Measurements from ENCODE around the gene YAE1.
A peak's percentile ranks its signal among the peaks of the same experiment; 100 is the strongest.

The YAE1 gene

DNA sequence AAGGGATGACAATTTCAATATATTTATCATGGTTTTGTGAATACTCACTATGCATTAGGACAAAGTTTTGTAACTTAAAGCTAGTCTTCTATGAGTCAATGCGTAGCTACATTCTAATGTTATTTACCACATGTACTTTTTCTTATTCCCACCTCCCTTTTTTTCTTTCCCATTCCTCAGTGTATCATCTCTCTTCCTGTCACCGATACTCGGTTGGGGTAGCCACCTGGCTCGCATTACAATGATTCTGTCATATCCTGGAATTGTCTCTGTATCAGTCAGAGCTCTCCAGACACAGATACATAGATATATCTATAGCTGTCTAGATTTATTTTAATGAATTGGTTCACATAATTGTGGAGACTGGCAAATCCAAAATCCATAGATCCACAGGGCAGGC, 47.4 kb downstream of the YAE1 start:
- H3K23ac ChIP-seq (ENCODE audit: low read length) = no peak overlapping the region
- H3K27me3 ChIP-seq (ENCODE audit: insufficient read depth, low read length) = peaks cover 2% of the 10 kb centered on the region
- H3K27ac ChIP-seq (ENCODE audit: low read depth, low read length) = no peak overlapping the region
- DNase-seq = no peak
- no CpG with 5 or more reads among the region's 4 CpGs for WGBS (ENCODE audit: extremely low coverage, insufficient coverage, insufficient read length)
- no peak overlapping the region for H3K4me3 ChIP-seq (ENCODE audit: low read depth, low read length)
- H4K12ac ChIP-seq (ENCODE audit: low read depth, low read length) = no peak overlapping the region
- no peak overlapping the region for H3K4me2 ChIP-seq (ENCODE audit: low read length)
- H2BK5ac ChIP-seq (ENCODE audit: low read depth, low read length, poor library complexity) = no peak overlapping the region
- no peak overlapping the region for H3K4ac ChIP-seq (ENCODE audit: low read depth, low read length)
- H4K8ac ChIP-seq (ENCODE audit: low read depth, low read length) = no peak overlapping the region
- no peak overlapping the region for H2BK12ac ChIP-seq (ENCODE audit: low read length)
- no peak overlapping the region for H2AK5ac ChIP-seq (ENCODE audit: low read length)
- H3K79me1 ChIP-seq (ENCODE audit: low read length) = no peaks in the 10 kb centered on the region
- no peaks in the 10 kb centered on the region for H3K9me3 ChIP-seq (ENCODE audit: insufficient read depth, low read depth, low read length)
- no peak overlapping the region for H4K91ac ChIP-seq (ENCODE audit: low read depth, low read length)
- H3K36me3 ChIP-seq (ENCODE audit: control insufficient read depth in 1 of 2, insufficient read depth in 2 of 2, low read length in 2 of 2) = no peaks in the 10 kb centered on the region
- no peak overlapping the region for H2AFZ ChIP-seq (ENCODE audit: insufficient read depth, low read length, poor library complexity)
- no peaks in the 10 kb centered on the region for H3K79me2 ChIP-seq (ENCODE audit: control insufficient read depth, insufficient read depth, low read length, poor library complexity)
- H3K4me1 ChIP-seq (ENCODE audit: control insufficient read depth in 1 of 2, insufficient read depth in 2 of 2, low read length in 2 of 2) = peaks cover 5 to 6% of the 10 kb centered on the region in 2 experiments
- no peak overlapping the region for H3K14ac ChIP-seq (ENCODE audit: low read length)
- no peak overlapping the region for H2BK120ac ChIP-seq (ENCODE audit: insufficient read depth, low read length, poor library complexity)
- H3K9ac ChIP-seq (ENCODE audit: low read length) = no peak overlapping the region
- no peak overlapping the region for H3K18ac ChIP-seq (ENCODE audit: low read length)

DNA sequence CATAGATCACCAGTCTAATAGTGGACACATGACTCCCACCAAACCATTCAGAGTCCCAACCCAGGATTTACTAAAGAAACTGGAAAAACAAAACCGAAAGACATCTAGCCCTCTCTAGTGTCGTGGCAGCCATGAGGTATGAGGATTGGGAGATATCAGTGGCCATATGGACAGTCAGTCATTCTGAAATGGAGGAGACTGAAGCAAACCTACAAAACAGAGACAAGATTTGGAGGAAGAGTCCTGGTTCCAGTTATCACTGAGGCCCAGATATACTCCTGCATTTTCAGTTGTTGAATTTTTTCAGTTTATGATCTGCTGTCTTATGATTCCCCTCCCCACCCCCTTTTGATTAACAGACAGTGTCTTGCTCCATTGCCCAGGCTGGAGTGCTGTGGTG, 48.1 kb downstream of the YAE1 start:
- H3K14ac ChIP-seq (ENCODE audit: low read length) = no peak overlapping the region
- no peaks in the 10 kb centered on the region for H3K79me1 ChIP-seq (ENCODE audit: low read length)
- H3K36me3 ChIP-seq (ENCODE audit: control insufficient read depth in 1 of 2, insufficient read depth in 2 of 2, low read length in 2 of 2) = no peaks in the 10 kb centered on the region
- no peak overlapping the region for H3K27ac ChIP-seq (ENCODE audit: low read depth, low read length)
- no peaks in the 10 kb centered on the region for H3K9me3 ChIP-seq (ENCODE audit: insufficient read depth, low read depth, low read length)
- peaks cover 2% of the 10 kb centered on the region for H3K27me3 ChIP-seq (ENCODE audit: insufficient read depth, low read length)
- no peak overlapping the region for H2BK5ac ChIP-seq (ENCODE audit: low read depth, low read length, poor library complexity)
- no CpG with 5 or more reads among the region's 2 CpGs for WGBS (ENCODE audit: extremely low coverage, insufficient coverage, insufficient read length)
- H2BK120ac ChIP-seq (ENCODE audit: insufficient read depth, low read length, poor library complexity) = no peak overlapping the region
- no peak overlapping the region for H4K12ac ChIP-seq (ENCODE audit: low read depth, low read length)
- no peaks in the 10 kb centered on the region for H3K79me2 ChIP-seq (ENCODE audit: control insufficient read depth, insufficient read depth, low read length, poor library complexity)
- no peak overlapping the region for H3K18ac ChIP-seq (ENCODE audit: low read length)
- H3K23ac ChIP-seq (ENCODE audit: low read length) = no peak overlapping the region
- no peak overlapping the region for H3K4me2 ChIP-seq (ENCODE audit: low read length)
- H3K4me3 ChIP-seq (ENCODE audit: low read depth, low read length) = no peak overlapping the region
- no peak overlapping the region for H3K4ac ChIP-seq (ENCODE audit: low read depth, low read length)
- H3K4me1 ChIP-seq (ENCODE audit: control insufficient read depth in 1 of 2, insufficient read depth in 2 of 2, low read length in 2 of 2) = peaks cover 5 to 6% of the 10 kb centered on the region in 2 experiments
- H4K8ac ChIP-seq (ENCODE audit: low read depth, low read length) = no peak overlapping the region
- no peak overlapping the region for H2AK5ac ChIP-seq (ENCODE audit: low read length)
- no peak for DNase-seq
- no peak overlapping the region for H4K91ac ChIP-seq (ENCODE audit: low read depth, low read length)
- no peak overlapping the region for H2AFZ ChIP-seq (ENCODE audit: insufficient read depth, low read length, poor library complexity)
- H3K9ac ChIP-seq (ENCODE audit: low read length) = no peak overlapping the region
- H2BK12ac ChIP-seq (ENCODE audit: low read length) = no peak overlapping the region

DNA sequence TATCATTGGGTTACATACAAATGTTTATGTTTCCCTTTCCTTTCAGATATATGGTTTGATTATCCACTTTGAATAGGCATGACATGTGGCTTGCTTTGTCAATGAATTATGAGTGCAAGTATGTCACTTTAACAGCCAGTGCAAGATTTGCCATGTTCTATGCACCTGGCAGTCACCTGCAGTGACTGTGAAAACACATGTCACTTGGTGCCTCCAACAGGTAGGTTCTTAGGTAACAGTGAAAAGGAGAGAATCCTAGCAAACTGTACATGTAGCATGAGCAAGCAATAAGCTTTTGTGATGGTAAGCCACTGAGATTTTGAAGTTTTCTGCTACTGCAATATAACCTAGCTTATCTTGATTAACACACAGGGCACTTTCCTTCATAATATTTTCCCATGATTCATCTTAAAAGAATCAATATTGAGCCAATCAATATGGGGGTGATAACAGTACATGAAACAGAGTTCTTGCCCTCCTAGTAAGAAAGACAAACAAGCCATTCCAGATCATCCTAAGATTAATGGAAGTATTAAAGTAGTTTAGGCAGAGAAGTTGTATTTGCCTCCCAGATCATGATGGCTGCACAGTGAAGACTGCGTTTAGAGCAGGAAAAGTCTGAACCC, 49.3 kb downstream of the YAE1 start:
- Histone ChIP-seq H3K4me1 (ENCODE audit: control insufficient read depth in 1 of 2, insufficient read depth in 2 of 2, low read length in 2 of 2) (no peaks in the 10 kb centered on the region), H3K18ac (ENCODE audit: low read length) (no peak overlapping the region), H3K23ac (ENCODE audit: low read length) (no peak overlapping the region), H2AK5ac (ENCODE audit: low read length) (no peak overlapping the region), H4K12ac (ENCODE audit: low read depth, low read length) (no peak overlapping the region), H3K36me3 (ENCODE audit: control insufficient read depth in 1 of 2, insufficient read depth in 2 of 2, low read length in 2 of 2) (no peaks in the 10 kb centered on the region), H3K4ac (ENCODE audit: low read depth, low read length) (no peak overlapping the region), H3K9ac (ENCODE audit: low read length) (no peak overlapping the region), H3K79me2 (ENCODE audit: control insufficient read depth, insufficient read depth, low read length, poor library complexity) (no peaks in the 10 kb centered on the region), H3K27ac (ENCODE audit: low read depth, low read length) (no peak overlapping the region), H3K14ac (ENCODE audit: low read length) (no peak overlapping the region), H2BK5ac (ENCODE audit: low read depth, low read length, poor library complexity) (no peak overlapping the region), H3K4me3 (ENCODE audit: low read depth, low read length) (no peak overlapping the region), H2BK12ac (ENCODE audit: low read length) (no peak overlapping the region), H3K79me1 (ENCODE audit: low read length) (no peaks in the 10 kb centered on the region), H4K91ac (ENCODE audit: low read depth, low read length) (no peak overlapping the region), H2BK120ac (ENCODE audit: insufficient read depth, low read length, poor library complexity) (no peak overlapping the region), H3K27me3 (ENCODE audit: insufficient read depth, low read length) (no peaks in the 10 kb centered on the region), H4K8ac (ENCODE audit: low read depth, low read length) (no peak overlapping the region), H2AFZ (ENCODE audit: insufficient read depth, low read length, poor library complexity) (no peak overlapping the region), H3K9me3 (ENCODE audit: insufficient read depth, low read depth, low read length) (no peaks in the 10 kb centered on the region), H3K4me2 (ENCODE audit: low read length) (no peak overlapping the region)
- no CpG with 5 or more reads among the region's 1 CpG for WGBS (ENCODE audit: extremely low coverage, insufficient coverage, insufficient read length)
- peak in 1 of 2 donors; percentile 14 for DNase-seq

DNA sequence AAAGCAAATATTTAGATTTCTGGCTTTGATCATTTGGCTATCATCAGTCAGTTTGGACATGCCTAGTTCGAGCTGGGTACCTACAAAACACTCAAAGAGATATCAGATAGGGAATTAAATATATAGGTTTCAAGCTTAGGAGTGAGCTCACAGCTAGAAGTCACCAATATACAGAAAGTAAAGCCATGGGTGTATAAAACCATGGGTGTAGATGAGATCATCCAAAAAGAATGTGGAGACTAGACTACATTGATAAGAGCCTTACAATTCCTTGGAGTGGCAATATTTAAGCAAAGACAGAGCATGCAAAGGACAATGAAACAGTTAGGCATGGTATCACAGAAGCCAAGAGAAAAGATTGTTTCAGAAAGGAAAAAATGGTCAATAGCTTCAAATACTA, 49.9 kb downstream of the YAE1 start:
- Histone ChIP-seq H3K79me2 (ENCODE audit: control insufficient read depth, insufficient read depth, low read length, poor library complexity) (no peaks in the 10 kb centered on the region), H3K9ac (ENCODE audit: low read length) (no peak overlapping the region), H3K9me3 (ENCODE audit: insufficient read depth, low read depth, low read length) (no peaks in the 10 kb centered on the region), H2BK120ac (ENCODE audit: insufficient read depth, low read length, poor library complexity) (no peak overlapping the region), H2BK5ac (ENCODE audit: low read depth, low read length, poor library complexity) (no peak overlapping the region), H3K23ac (ENCODE audit: low read length) (no peak overlapping the region), H3K27ac (ENCODE audit: low read depth, low read length) (no peak overlapping the region), H3K4ac (ENCODE audit: low read depth, low read length) (no peak overlapping the region), H4K8ac (ENCODE audit: low read depth, low read length) (no peak overlapping the region), H3K4me1 (ENCODE audit: control insufficient read depth in 1 of 2, insufficient read depth in 2 of 2, low read length in 2 of 2) (no peaks in the 10 kb centered on the region), H3K4me2 (ENCODE audit: low read length) (no peak overlapping the region), H3K18ac (ENCODE audit: low read length) (no peak overlapping the region), H4K12ac (ENCODE audit: low read depth, low read length) (no peak overlapping the region), H2AFZ (ENCODE audit: insufficient read depth, low read length, poor library complexity) (no peak overlapping the region), H3K27me3 (ENCODE audit: insufficient read depth, low read length) (no peaks in the 10 kb centered on the region), H2BK12ac (ENCODE audit: low read length) (no peak overlapping the region), H3K79me1 (ENCODE audit: low read length) (no peaks in the 10 kb centered on the region), H3K4me3 (ENCODE audit: low read depth, low read length) (no peak overlapping the region), H2AK5ac (ENCODE audit: low read length) (no peak overlapping the region), H4K91ac (ENCODE audit: low read depth, low read length) (no peak overlapping the region), H3K14ac (ENCODE audit: low read length) (no peak overlapping the region), H3K36me3 (ENCODE audit: control insufficient read depth in 1 of 2, insufficient read depth in 2 of 2, low read length in 2 of 2) (no peaks in the 10 kb centered on the region)
- no CpG with 5 or more reads among the region's 1 CpG for WGBS (ENCODE audit: extremely low coverage, insufficient coverage, insufficient read length)
- peak in 1 of 2 donors; percentile 19 for DNase-seq
